SK-N-SH (cell line): ENCODE results near the gene SHQ1. TPM values are rescaled to one million over a fixed set of nuclear protein-coding genes. Genes with fewer than 3 reads are reported as not detected.

Experiments
- CTCF ChIA-PET: fragments of 300-600, 350-600 bp; formaldehyde crosslinking; extraction: SDS; loops from one replicate; lab custom pipeline; 2021; lab: Yijun Ruan, JAX
- POLR2A ChIA-PET: fragments of 350-600 bp; sonication (Branson Sonifier 250); formaldehyde crosslinking; extraction: SDS; loops from one replicate; lab custom pipeline; 2020; ENCODE audit warnings: antibody characterized with exemption, inconsistent platforms; lab: Yijun Ruan, JAX
- DNase-seq: peaks from one replicate; pipeline ENCODE4 v3.0.0; 2012
- H2AFZ ChIP-seq: fragments of 200-600 bp; sonication (generic); 2 replicates; pipeline ENCODE4 v1.8.1; 2016; ENCODE audit warnings: antibody characterized with exemption, mild to moderate bottlenecking, low read depth
- H3F3A ChIP-seq: fragments of 200-600 bp; sonication (generic); replicated peaks from 2 replicates; pipeline ENCODE3; 2016; ENCODE audit warnings: antibody characterized with exemption, mild to moderate bottlenecking; ENCODE audit not compliant: insufficient read depth
- H3K27ac ChIP-seq, 2 experiments: fragments of 200-500 bp in 1 of 2; fragments of 200-600 bp in 1 of 2; sonication (Bioruptor generic) in 1 of 2; sonication (generic), shearing (Covaris generic) in 1 of 2; 2 replicates each; pipeline versions ENCODE4 v1.5.1 to v1.6.1; 2014 to 2016; ENCODE audit warnings: low read depth in 2 of 2, inconsistent platforms in 1 of 2, low read length in 1 of 2, mild to moderate bottlenecking in 1 of 2, mixed read lengths in 1 of 2
- H3K27me3 ChIP-seq: fragments of 200-600 bp; sonication (generic), shearing (Covaris generic); 2 replicates; pipeline ENCODE4 v1.6.1; 2016; ENCODE audit warnings: mixed run types; ENCODE audit not compliant: insufficient read depth
- H3K36me3 ChIP-seq, 2 experiments: fragments of 200-500 bp in 1 of 2; fragments of 200-600 bp in 1 of 2; sonication (Bioruptor generic) in 1 of 2; sonication (generic) in 1 of 2; replicated peaks in 1 of 2; 2 replicates each; pipeline versions ENCODE3 to v1.5.1; 2014 to 2016; ENCODE audit warnings: low read length in 1 of 2, mild to moderate bottlenecking in 1 of 2; ENCODE audit not compliant: insufficient read depth in 2 of 2, control insufficient read depth in 1 of 2
- H3K4me1 ChIP-seq, 2 experiments: fragments of 200-500 bp in 1 of 2; fragments of 200-600 bp in 1 of 2; sonication (Bioruptor generic) in 1 of 2; sonication (generic), shearing (Covaris generic) in 1 of 2; 2 replicates each; pipeline versions ENCODE4 v1.5.1 to v1.6.1; 2014 to 2016; ENCODE audit warnings: low read depth in 1 of 2, low read length in 1 of 2, mixed run types in 1 of 2; ENCODE audit not compliant: insufficient read depth in 2 of 2, control insufficient read depth in 1 of 2
- H3K4me2 ChIP-seq: fragments of 200-600 bp; sonication (generic), shearing (Covaris generic); 2 replicates; pipeline ENCODE4 v1.6.1; 2017; ENCODE audit warnings: mixed run types
- H3K4me3 ChIP-seq, 2 experiments: fragments of 200-500 bp in 1 of 2; fragments of 200-600 bp in 1 of 2; sonication (Bioruptor generic) in 1 of 2; sonication (generic), shearing (Covaris generic) in 1 of 2; 2 replicates each; pipeline versions ENCODE4 v1.5.1 to v1.8.1; 2014 to 2016; ENCODE audit warnings: low read depth in 2 of 2, inconsistent platforms in 1 of 2, low read length in 1 of 2, mild to moderate bottlenecking in 1 of 2, mixed read lengths in 1 of 2, moderate library complexity in 1 of 2
- H3K79me2 ChIP-seq: fragments of 200-600 bp; sonication (generic); 2 replicates; pipeline ENCODE4 v1.8.1; 2017; ENCODE audit warnings: mild to moderate bottlenecking; ENCODE audit not compliant: insufficient read depth
- H3K9ac ChIP-seq: fragments of 200-600 bp; sonication (generic); 2 replicates; pipeline ENCODE4 v1.6.1; 2017; ENCODE audit warnings: mixed run types
- H3K9me2 ChIP-seq: fragments of 200-600 bp; sonication (generic); 2 replicates; pipeline ENCODE4 v1.6.1; 2017; ENCODE audit warnings: mixed run types
- H3K9me3 ChIP-seq: fragments of 200-600 bp; sonication (generic); 2 replicates; pipeline ENCODE4 v1.6.1; 2017; ENCODE audit warnings: mixed run types, mild to moderate bottlenecking, moderate library complexity
- H4K20me1 ChIP-seq: fragments of 200-600 bp; sonication (generic); 2 replicates; pipeline ENCODE4 v1.6.1; 2017; ENCODE audit warnings: mild to moderate bottlenecking, mixed run types; ENCODE audit not compliant: insufficient read depth
- CHD2 ChIP-seq: fragments of 150-350 bp; IDR thresholded peaks from 2 replicates; pipeline ENCODE4 v1.6.1; 2018; ENCODE audit warnings: low read length; ENCODE audit not compliant: partially characterized antibody
- ELF1 ChIP-seq: IDR thresholded peaks from 2 replicates; pipeline ENCODE4 v1.4.0; 2012
- EP300 ChIP-seq, 2 experiments: IDR thresholded peaks; 2 replicates each; pipeline versions ENCODE4 v1.4.0 to v1.6.1; 2012; ENCODE audit warnings: borderline replicate concordance in 1 of 2, low read depth in 1 of 2, low read length in 1 of 2
- FOSL2 ChIP-seq: IDR thresholded peaks from 2 replicates; pipeline ENCODE4 v1.4.0; 2012; ENCODE audit warnings: low read depth, mild to moderate bottlenecking, moderate library complexity, borderline replicate concordance
- FOXM1 ChIP-seq: IDR thresholded peaks from 2 replicates; pipeline ENCODE4 v1.4.0; 2012; ENCODE audit warnings: low read depth, mild to moderate bottlenecking
- JUND ChIP-seq: IDR thresholded peaks from 2 replicates; pipeline ENCODE4 v1.4.0; 2012
- MEF2A ChIP-seq: IDR thresholded peaks from 2 replicates; pipeline ENCODE4 v1.4.0; 2012; ENCODE audit warnings: low read depth, borderline replicate concordance
- MXI1 ChIP-seq: IDR thresholded peaks from 2 replicates; pipeline ENCODE4 v1.6.1; 2012; ENCODE audit warnings: mild to moderate bottlenecking, low read depth, low read length, improper control_type of control experiment
- NRF1 ChIP-seq: IDR thresholded peaks from 2 replicates; pipeline ENCODE4 v1.6.1; 2012; ENCODE audit warnings: low read depth, mild to moderate bottlenecking, low read length
- RAD21 ChIP-seq: IDR thresholded peaks from 2 replicates; pipeline ENCODE4 v1.6.1; 2012; ENCODE audit warnings: mild to moderate bottlenecking, low read length
- RFX5 ChIP-seq: IDR thresholded peaks from 2 replicates; pipeline ENCODE4 v1.6.1; 2012; ENCODE audit warnings: mild to moderate bottlenecking, improper control_type of control experiment, low read length
- TAF1 ChIP-seq: IDR thresholded peaks from 2 replicates; pipeline ENCODE4 v1.6.1; 2012; ENCODE audit warnings: low read depth, mild to moderate bottlenecking, low read length, moderate library complexity, borderline replicate concordance
- TCF12 ChIP-seq: IDR thresholded peaks from 2 replicates; pipeline ENCODE4 v1.4.0; 2012
- WGBS: methylation state at CpG from one replicate; pipeline ENCODE4 v1.1.6; 2017; ENCODE audit warnings: low lambda C conversion rate; 5-methylcytosine and 5-hydroxymethylcytosine counted together
- polyA plus RNA-seq, 3 experiments: library from polyadenylated mRNA; depleted of rRNA; stranded (reverse); fragments of >200 nt; gene quantifications; 2 replicates each; pipeline ENCODE4 v1.2.3, GENCODE V29; 2012
- TF ChIP-seq, protein P1 (sequence below): IDR thresholded peaks from 2 replicates; pipeline ENCODE4 v1.4.0; 2012; ENCODE audit warnings: low read depth, borderline replicate concordance
- TF ChIP-seq, protein P2 (sequence below): fragments of 150-350 bp; IDR thresholded peaks from 2 replicates; pipeline ENCODE4 v1.6.1; 2016; ENCODE audit warnings: mild to moderate bottlenecking, low read depth, low read length
- TF ChIP-seq, protein P3 (sequence below): IDR thresholded peaks from 2 replicates; pipeline ENCODE4 v1.4.0; 2012; ENCODE audit warnings: low read depth, borderline replicate concordance

Gene SHQ1
- polyA plus RNA-seq, 1 of the 3 experiments (the other 2 are of a cell fraction): 10.5 TPM

DNA sequence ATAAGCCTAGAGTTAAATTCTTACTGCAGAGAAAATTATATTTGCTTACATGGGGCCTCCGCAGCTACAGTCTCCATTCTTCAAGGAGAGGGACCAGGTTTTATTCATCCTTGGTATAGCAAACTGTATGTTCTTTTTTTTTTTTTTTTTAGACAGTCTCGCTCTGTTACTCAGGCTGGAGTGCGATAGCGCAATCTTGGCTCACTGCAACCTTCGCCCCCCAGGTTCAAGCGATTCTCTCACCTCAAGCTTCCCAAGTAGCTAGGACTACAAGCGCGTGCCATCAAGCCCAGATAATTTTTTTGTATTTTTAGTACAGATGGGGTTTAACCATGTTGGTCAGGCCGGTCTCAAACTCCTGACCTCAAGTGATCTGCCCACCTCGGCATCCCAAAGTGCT, 2.1 kb downstream of the SHQ1 start:
- Histone ChIP-seq H3K36me3 (peaks cover 12 to 13% of the 10 kb centered on the region in 2 experiments), H4K20me1 (peaks cover 10% of the 10 kb centered on the region; the same call in 1 of the 2 replicates), H2AFZ (no peak overlapping the region), H3K9me2 (no peaks in the 10 kb centered on the region), H3F3A (peaks cover 12% of the 10 kb centered on the region), H3K4me1 (peaks cover 8 to 12% of the 10 kb centered on the region in 2 experiments; a peak in 3 of 4 replicates), H3K79me2 (peaks cover 51% of the 10 kb centered on the region), H3K27ac (no peak overlapping the region), H3K27me3 (no peaks in the 10 kb centered on the region), H3K9me3 (no peaks in the 10 kb centered on the region)
- 75% methylated on average over 10 of the region's 10 CpGs for WGBS
- ChIA-PET POLR2A (no interaction called here), CTCF (interaction anchor here (0.9 to 2.0 kb wide), 4 partner anchors 10 to 210 kb away, joined by 3 to 8 read pairs (median 4); no protein-coding TSS in a partner anchor)
- TF ChIP-seq CHD2: no peak
- no peak for TF ChIP-seq TAF1
- no peak for TF ChIP-seq NRF1
- TF ChIP-seq TCF12: no peak
- TF ChIP-seq, protein P1, sequence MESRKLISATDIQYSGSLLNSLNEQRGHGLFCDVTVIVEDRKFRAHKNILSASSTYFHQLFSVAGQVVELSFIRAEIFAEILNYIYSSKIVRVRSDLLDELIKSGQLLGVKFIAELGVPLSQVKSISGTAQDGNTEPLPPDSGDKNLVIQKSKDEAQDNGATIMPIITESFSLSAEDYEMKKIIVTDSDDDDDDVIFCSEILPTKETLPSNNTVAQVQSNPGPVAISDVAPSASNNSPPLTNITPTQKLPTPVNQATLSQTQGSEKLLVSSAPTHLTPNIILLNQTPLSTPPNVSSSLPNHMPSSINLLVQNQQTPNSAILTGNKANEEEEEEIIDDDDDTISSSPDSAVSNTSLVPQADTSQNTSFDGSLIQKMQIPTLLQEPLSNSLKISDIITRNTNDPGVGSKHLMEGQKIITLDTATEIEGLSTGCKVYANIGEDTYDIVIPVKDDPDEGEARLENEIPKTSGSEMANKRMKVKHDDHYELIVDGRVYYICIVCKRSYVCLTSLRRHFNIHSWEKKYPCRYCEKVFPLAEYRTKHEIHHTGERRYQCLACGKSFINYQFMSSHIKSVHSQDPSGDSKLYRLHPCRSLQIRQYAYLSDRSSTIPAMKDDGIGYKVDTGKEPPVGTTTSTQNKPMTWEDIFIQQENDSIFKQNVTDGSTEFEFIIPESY: no peak
- TF ChIP-seq JUND: no peak
- no peak for TF ChIP-seq MXI1
- TF ChIP-seq ELF1: no peak
- no peak for TF ChIP-seq RFX5
- TF ChIP-seq, protein P2, sequence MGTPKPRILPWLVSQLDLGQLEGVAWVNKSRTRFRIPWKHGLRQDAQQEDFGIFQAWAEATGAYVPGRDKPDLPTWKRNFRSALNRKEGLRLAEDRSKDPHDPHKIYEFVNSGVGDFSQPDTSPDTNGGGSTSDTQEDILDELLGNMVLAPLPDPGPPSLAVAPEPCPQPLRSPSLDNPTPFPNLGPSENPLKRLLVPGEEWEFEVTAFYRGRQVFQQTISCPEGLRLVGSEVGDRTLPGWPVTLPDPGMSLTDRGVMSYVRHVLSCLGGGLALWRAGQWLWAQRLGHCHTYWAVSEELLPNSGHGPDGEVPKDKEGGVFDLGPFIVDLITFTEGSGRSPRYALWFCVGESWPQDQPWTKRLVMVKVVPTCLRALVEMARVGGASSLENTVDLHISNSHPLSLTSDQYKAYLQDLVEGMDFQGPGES: no peak
- TF ChIP-seq EP300 (IDR thresholded peaks at IDR 0.05; ENCODE audit: borderline replicate concordance in 1 of 2, low read depth in 1 of 2, low read length in 1 of 2): no peak
- TF ChIP-seq FOXM1: no peak
- TF ChIP-seq MEF2A: no peak
- no peak for TF ChIP-seq FOSL2
- TF ChIP-seq RAD21: no peak
- TF ChIP-seq, protein P3, sequence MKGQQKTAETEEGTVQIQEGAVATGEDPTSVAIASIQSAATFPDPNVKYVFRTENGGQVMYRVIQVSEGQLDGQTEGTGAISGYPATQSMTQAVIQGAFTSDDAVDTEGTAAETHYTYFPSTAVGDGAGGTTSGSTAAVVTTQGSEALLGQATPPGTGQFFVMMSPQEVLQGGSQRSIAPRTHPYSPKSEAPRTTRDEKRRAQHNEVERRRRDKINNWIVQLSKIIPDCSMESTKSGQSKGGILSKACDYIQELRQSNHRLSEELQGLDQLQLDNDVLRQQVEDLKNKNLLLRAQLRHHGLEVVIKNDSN: no peak
- TF ChIP-seq, all 33 proteins: peak for 0
- H3K4me3 ChIP-seq: peak overlapping the region in 1 of 2 experiments; percentile 97; a peak in 2 of 4 replicates
- no peak overlapping the region for H3K9ac ChIP-seq
- no peak for DNase-seq
- peak overlapping the region; percentile 97; the same call in 1 of the 2 replicates for H3K4me2 ChIP-seq
